Measurements from ENCODE around the gene C6orf136. TPM values are rescaled to one million over a fixed set of nuclear protein-coding genes. Genes with fewer than 3 reads are reported as not detected.

Gene C6orf136
- polyA plus RNA-seq, 2 of the 4 experiments (the other 2 are of a cell fraction) = 7.5 to 11.7 TPM

- ChIA-PET CTCF (interaction anchor here (0.9 to 1.6 kb wide), 5 partner anchors 10 to 117 kb away, joined by 3 to 4 read pairs (median 3); no protein-coding TSS in a partner anchor), POLR2A (interaction anchor here (0.9 to 2.1 kb wide), 4 partner anchors 10 to 29 kb away, joined by 3 to 10 read pairs (median 6); partner anchors contain the start of gene ABCF1)
- 94% methylated on average over 9 of the region's 10 CpGs for WGBS (ENCODE audit: missing lambda C conversion rate)
- Histone ChIP-seq H3K4me3 (no peak overlapping the region), H3K9me3 (no peaks in the 10 kb centered on the region), H3K4me1 (no peaks in the 10 kb centered on the region), H3K4me2 (no peak overlapping the region), H3K27ac (no peak overlapping the region)
- FAIRE-seq (no peak), DNase-seq (ENCODE audit: low read depth in 1 of 2, low spot score in 1 of 2) (peak in 1 of 2 experiments; percentile 26), ATAC-seq (no peak)
- TF ChIP-seq POLR2A (IDR thresholded peaks at IDR 0.05; ENCODE audit: low read length) (no peak), CEBPB (IDR thresholded peaks at IDR 0.05) (no peak), JUN (IDR thresholded peaks at IDR 0.05) (no peak), CHD4 (IDR thresholded peaks at IDR 0.05; ENCODE audit: borderline replicate concordance) (no peak), MAFK (IDR thresholded peaks at IDR 0.05; ENCODE audit: partially characterized antibody) (no peak), MYC (IDR thresholded peaks at IDR 0.05; ENCODE audit: borderline replicate concordance, low read length) (no peak), TP53 (CRISPR knock-in tag; IDR thresholded peaks at IDR 0.05) (no peak), ELK1 (IDR thresholded peaks at IDR 0.05; ENCODE audit: low read depth, low read length) (no peak), CTCF (IDR thresholded peaks at IDR 0.05) (no peak)
Observed at GRCh38 chr6:30600451-30600961, 46.4 kb upstream of the C6orf136 start.

GRCh38 chr6:30601436-30601814 lies 45.5 kb upstream of the C6orf136 start:
- no peak overlapping the region for H3K27ac ChIP-seq
- ChIA-PET POLR2A (interaction anchor here (0.5 to 2.0 kb wide), 2 partner anchors 12 to 65 kb away, joined by 5 to 9 read pairs; no protein-coding TSS in a partner anchor), CTCF (interaction anchor here (1.6 kb wide), 1 partner anchor 56 kb away, joined by 4 read pairs; no protein-coding TSS in a partner anchor)
- no peak for FAIRE-seq
- H3K4me1 ChIP-seq = no peaks in the 10 kb centered on the region
- no peak for DNase-seq (ENCODE audit: low read depth in 1 of 2, low spot score in 1 of 2)
- ATAC-seq = no peak
- H3K4me3 ChIP-seq = no peak overlapping the region
- 91% methylated on average over 6 of the region's 6 CpGs for WGBS (ENCODE audit: missing lambda C conversion rate)
- TF ChIP-seq EP300 (IDR thresholded peaks at IDR 0.05) (no peak), ELK1 (IDR thresholded peaks at IDR 0.05; ENCODE audit: low read depth, low read length) (no peak), HMGXB4 (CRISPR knock-in tag; IDR thresholded peaks at IDR 0.05; ENCODE audit: borderline replicate concordance) (no peak), CHD2 (IDR thresholded peaks at IDR 0.05; ENCODE audit: low read length, partially characterized antibody) (no peak), RFX5 (IDR thresholded peaks at IDR 0.05) (no peak), FOSL2 (IDR thresholded peaks at IDR 0.05) (no peak), FOSL2 (CRISPR knock-in tag; IDR thresholded peaks at IDR 0.05) (no peak)
- no peaks in the 10 kb centered on the region for H3K9me3 ChIP-seq
- H3K4me2 ChIP-seq = no peak overlapping the region
